SK-N-SH (cell line): ENCODE measurements around the gene SMAD3.

Experiments
- CTCF ChIP-seq: fragments of 200-600 bp; sonication (generic); IDR thresholded peaks from 2 replicates; pipeline ENCODE4 v1.6.1; 2017; ENCODE audit warnings: antibody characterized with exemption, mild to moderate bottlenecking, moderate library complexity
- EP300 ChIP-seq, 2 experiments: IDR thresholded peaks; 2 replicates each; pipeline versions ENCODE4 v1.4.0 to v1.6.1; 2012; ENCODE audit warnings: borderline replicate concordance in 1 of 2, low read depth in 1 of 2, low read length in 1 of 2
- FOSL2 ChIP-seq: IDR thresholded peaks from 2 replicates; pipeline ENCODE4 v1.4.0; 2012; ENCODE audit warnings: low read depth, mild to moderate bottlenecking, moderate library complexity, borderline replicate concordance
- PBX3 ChIP-seq: IDR thresholded peaks from 2 replicates; pipeline ENCODE4; 2012
- RAD21 ChIP-seq: IDR thresholded peaks from 2 replicates; pipeline ENCODE4 v1.6.1; 2012; ENCODE audit warnings: mild to moderate bottlenecking, low read length
- TAF1 ChIP-seq: IDR thresholded peaks from 2 replicates; pipeline ENCODE4 v1.6.1; 2012; ENCODE audit warnings: low read depth, mild to moderate bottlenecking, low read length, moderate library complexity, borderline replicate concordance
- TF ChIP-seq, protein P1 (sequence below): IDR thresholded peaks from 2 replicates; pipeline ENCODE4 v1.4.0; 2012; ENCODE audit warnings: low read depth

DNA sequence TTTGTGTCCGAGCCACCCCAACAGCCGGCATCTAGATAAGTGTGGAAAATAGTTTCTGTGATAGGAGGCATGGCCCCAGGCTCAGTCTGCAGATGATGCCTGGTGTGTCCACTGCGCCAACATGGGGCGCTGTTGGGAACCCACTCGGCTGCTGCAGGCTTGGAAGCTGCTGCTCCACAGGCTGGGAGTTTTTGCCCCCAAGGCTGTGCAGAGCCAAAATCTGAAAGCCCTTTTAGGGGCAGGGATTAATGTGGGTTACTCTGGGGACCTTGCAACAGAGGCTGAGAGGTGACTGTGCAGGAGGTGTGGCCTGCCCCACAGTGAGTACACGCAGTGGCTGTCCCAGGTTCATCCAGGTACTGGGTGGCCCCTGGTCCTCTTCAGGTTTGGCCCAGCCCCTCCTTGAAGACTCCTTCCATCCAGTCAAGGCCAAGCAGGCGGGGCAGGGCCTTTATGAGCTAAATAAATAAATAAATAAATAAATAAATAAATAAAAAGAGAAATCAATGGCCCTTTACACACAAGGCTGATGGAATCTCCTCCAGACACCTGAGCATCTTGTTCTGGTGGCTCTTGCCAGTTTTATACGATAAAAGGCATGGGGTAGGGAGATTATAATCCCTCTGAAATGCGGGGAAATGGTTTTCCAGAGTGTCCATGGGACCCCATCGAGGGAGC, 115.3 kb downstream of the SMAD3 start:
- TF ChIP-seq TAF1 (no peak), RAD21 (no peak), CTCF (0 out of 2 replicates have a peak, but pooled peaks have one; percentile 22), PBX3 (no peak), EP300 (IDR thresholded peaks at IDR 0.05; ENCODE audit: borderline replicate concordance in 1 of 2, low read depth in 1 of 2, low read length in 1 of 2) (no peak), FOSL2 (no peak)
- TF ChIP-seq, protein P1, sequence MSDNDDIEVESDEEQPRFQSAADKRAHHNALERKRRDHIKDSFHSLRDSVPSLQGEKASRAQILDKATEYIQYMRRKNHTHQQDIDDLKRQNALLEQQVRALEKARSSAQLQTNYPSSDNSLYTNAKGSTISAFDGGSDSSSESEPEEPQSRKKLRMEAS = no peak
